Esophagus squamous epithelium (tissue), 5 donors: ENCODE results near the gene SATB1. TPM values are rescaled to one million over a fixed set of nuclear protein-coding genes. Genes with fewer than 3 reads are reported as not detected.

Source experiments
- DNase-seq: peaks from one replicate; lab custom pipeline; 2025; lab: John Stamatoyannopoulos, UW
- H3K27ac ChIP-seq, 4 donors: fragments of 200-600 bp; sonication (generic); one replicate each; pipeline ENCODE4 v1.5.1; 2016 to 2019; ENCODE audit warnings: mild to moderate bottlenecking in 1 of 4
- H3K27me3 ChIP-seq, 4 donors: fragments of 200-600 bp; sonication (generic); 1 replicate in 3 of 4; 2 replicates in 1 of 4; pipeline versions ENCODE4 v1.5.1 to v1.6.0; 2017 to 2021; ENCODE audit warnings: antibody characterized with exemption in 1 of 4
- H3K36me3 ChIP-seq, 3 donors: fragments of 200-600 bp; sonication (generic); one replicate each; pipeline ENCODE4 v1.5.1; 2016 to 2019
- H3K4me1 ChIP-seq, 3 donors: fragments of 200-600 bp; sonication (generic); one replicate each; pipeline ENCODE4 v1.5.1; 2017 to 2019
- H3K4me3 ChIP-seq, 4 donors: fragments of 200-600 bp; sonication (generic); 1 replicate in 3 of 4; 2 replicates in 1 of 4; pipeline ENCODE4 v1.5.1; 2016 to 2019; ENCODE audit warnings: mild to moderate bottlenecking in 2 of 4, moderate library complexity in 1 of 4
- H3K9me3 ChIP-seq, 3 donors: fragments of 200-600 bp; sonication (generic); one replicate each; pipeline ENCODE4 v1.5.1; 2016 to 2019
- POLR2A ChIP-seq, 4 donors: fragments of 450-650 bp; IDR thresholded peaks; one replicate each; pipeline ENCODE4 v1.6.1; 2017; ENCODE audit warnings: antibody characterized with exemption in 4 of 4, mild to moderate bottlenecking in 4 of 4, moderate library complexity in 3 of 4
- WGBS, 2 donors: methylation state at CpG; one replicate each; pipeline ENCODE4 v1.1.5; 2018; 5-methylcytosine and 5-hydroxymethylcytosine counted together
- intact Hi-C: fragments of 100-400 bp; cut with DNase I; formaldehyde crosslinking; loops from one replicate; pipeline ENCODE4 v1.15.0; 2022
- total RNA-seq, 4 donors: library from RNA; depleted of rRNA; stranded (reverse); fragments of >200 nt; gene quantifications; one replicate each; pipeline ENCODE4 v1.1.0, GENCODE V29; 2016
- TF ChIP-seq, protein P1 (sequence below), 6 experiments: fragments of 450-650 bp in 4 of 6; fragments of 200-600 bp in 2 of 6; sonication (generic) in 2 of 6; IDR thresholded peaks; one replicate each; pipeline ENCODE4 v1.5.1; 2016 to 2019; ENCODE audit warnings: antibody characterized with exemption in 6 of 6, mild to moderate bottlenecking in 4 of 6, moderate library complexity in 4 of 6
- donor health status: DM: yes; HTN: yes; CAD: no.

Gene SATB1
- total RNA-seq, 4 donors from 2014 or later = 16.9 to 24.4 (median 20.0) TPM

DNA sequence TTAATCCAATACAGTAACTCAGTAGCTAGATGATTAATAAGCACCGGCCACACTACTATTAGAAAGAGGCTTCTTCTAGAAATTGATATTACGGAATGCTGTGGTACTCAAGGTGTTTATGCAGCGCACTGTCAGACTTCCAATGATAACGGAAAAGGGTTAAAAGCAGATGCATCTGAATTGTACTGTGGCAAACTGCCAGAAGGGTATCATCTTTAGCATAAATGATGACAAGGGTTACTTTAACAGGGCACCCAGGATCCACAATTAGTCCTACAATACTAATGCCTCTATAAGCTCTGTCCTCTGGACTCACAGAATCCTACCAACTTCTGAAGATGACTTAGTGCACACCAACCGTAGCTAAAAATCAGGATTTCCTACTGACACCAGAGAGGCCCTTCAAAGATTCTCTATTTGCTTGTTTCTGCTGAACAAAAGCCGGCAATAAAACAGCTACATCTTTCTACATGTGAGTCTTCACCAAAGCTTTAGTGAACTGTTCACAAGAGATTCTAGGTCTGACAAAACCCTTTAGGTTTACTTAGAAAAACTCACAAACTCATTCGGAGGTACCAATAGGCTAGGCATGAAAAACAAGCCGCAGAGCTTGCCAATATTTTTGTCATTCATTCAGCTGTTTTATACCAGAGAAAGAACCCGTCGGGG is 7.1 kb downstream of the SATB1 start:
- Histone ChIP-seq H3K36me3 (peaks cover 0 to 68% (median 0%) of the 10 kb centered on the region in 3 donors), H3K4me1 (peaks cover 0 to 10% (median 8%) of the 10 kb centered on the region in 3 donors), H3K4me3 (no peak overlapping the region), H3K27ac (no peak overlapping the region), H3K27me3 (no peaks in the 10 kb centered on the region), H3K9me3 (no peaks in the 10 kb centered on the region)
- DNase-seq = no peak
- WGBS, 2 donors = 87 to 91% methylated on average over 9 to 10 of the region's 10 CpGs
- TF ChIP-seq POLR2A (IDR thresholded peaks at IDR 0.05) = no peak
- TF ChIP-seq, protein P1, sequence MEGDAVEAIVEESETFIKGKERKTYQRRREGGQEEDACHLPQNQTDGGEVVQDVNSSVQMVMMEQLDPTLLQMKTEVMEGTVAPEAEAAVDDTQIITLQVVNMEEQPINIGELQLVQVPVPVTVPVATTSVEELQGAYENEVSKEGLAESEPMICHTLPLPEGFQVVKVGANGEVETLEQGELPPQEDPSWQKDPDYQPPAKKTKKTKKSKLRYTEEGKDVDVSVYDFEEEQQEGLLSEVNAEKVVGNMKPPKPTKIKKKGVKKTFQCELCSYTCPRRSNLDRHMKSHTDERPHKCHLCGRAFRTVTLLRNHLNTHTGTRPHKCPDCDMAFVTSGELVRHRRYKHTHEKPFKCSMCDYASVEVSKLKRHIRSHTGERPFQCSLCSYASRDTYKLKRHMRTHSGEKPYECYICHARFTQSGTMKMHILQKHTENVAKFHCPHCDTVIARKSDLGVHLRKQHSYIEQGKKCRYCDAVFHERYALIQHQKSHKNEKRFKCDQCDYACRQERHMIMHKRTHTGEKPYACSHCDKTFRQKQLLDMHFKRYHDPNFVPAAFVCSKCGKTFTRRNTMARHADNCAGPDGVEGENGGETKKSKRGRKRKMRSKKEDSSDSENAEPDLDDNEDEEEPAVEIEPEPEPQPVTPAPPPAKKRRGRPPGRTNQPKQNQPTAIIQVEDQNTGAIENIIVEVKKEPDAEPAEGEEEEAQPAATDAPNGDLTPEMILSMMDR (IDR thresholded peaks at IDR 0.05) = no peak
- intact Hi-C loops = no loop called here

DNA sequence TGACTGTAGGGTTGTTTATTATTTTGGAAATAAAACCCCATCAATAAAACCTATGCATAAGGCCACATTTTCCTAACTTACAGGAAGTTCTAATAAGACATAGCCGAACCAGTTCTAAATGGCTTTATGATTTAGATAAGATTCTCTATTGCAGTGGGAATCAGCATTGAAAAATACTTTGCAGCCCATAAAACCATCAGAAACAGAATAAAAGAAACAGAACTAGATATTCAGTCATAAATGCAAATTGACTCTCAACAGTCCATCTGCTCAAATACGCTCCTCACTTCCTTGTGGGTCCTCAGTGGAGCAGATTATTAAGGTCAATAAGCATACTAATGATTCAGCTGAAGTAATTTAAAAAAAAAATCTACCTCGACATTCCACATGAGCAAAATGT is 8.8 kb downstream of the SATB1 start:
- H3K27me3 ChIP-seq = no peaks in the 10 kb centered on the region
- H3K9me3 ChIP-seq = no peaks in the 10 kb centered on the region
- no peak overlapping the region for H3K27ac ChIP-seq
- intact Hi-C loops = no loop called here
- TF ChIP-seq, protein P1 (IDR thresholded peaks at IDR 0.05) = no peak
- TF ChIP-seq POLR2A (IDR thresholded peaks at IDR 0.05) = no peak
- H3K4me3 ChIP-seq = no peak overlapping the region
- no peaks in the 10 kb centered on the region for H3K4me1 ChIP-seq
- no peak for DNase-seq
- peaks cover 0 to 85% (median 0%) of the 10 kb centered on the region in 3 donors for H3K36me3 ChIP-seq
- WGBS, 2 donors = 72 to 86% methylated on average over 3 of the region's 3 CpGs

DNA sequence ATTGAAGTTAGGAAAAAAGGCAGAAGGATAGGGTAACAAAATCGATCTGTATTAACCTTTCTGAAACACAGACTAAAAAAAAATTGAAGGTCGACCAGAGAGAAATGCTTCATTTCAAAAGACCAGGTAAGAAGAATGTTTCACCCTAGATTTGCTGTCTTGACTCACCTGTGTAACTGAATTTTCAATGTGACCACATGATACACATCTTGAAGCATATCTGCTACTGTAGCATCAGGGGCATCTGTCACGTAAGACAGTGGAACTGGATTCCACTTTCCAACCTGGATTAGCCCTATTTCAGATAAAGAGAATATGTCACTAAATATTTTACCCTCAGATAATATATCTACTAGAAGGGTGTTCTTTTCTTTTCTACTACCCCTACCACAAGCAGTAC is 9.3 kb downstream of the SATB1 start:
- no peaks in the 10 kb centered on the region for H3K27me3 ChIP-seq
- no peak overlapping the region for H3K4me3 ChIP-seq
- no peak for DNase-seq
- H3K36me3 ChIP-seq = peaks cover 0 to 90% (median 0%) of the 10 kb centered on the region in 3 donors
- intact Hi-C loops = no loop called here
- no peak overlapping the region for H3K27ac ChIP-seq
- H3K9me3 ChIP-seq = no peaks in the 10 kb centered on the region
- no peaks in the 10 kb centered on the region for H3K4me1 ChIP-seq
- no peak for TF ChIP-seq POLR2A (IDR thresholded peaks at IDR 0.05)
- TF ChIP-seq, protein P1 (IDR thresholded peaks at IDR 0.05) = no peak
- WGBS, 2 donors = 72 to 80% methylated on average over 3 of the region's 3 CpGs

DNA sequence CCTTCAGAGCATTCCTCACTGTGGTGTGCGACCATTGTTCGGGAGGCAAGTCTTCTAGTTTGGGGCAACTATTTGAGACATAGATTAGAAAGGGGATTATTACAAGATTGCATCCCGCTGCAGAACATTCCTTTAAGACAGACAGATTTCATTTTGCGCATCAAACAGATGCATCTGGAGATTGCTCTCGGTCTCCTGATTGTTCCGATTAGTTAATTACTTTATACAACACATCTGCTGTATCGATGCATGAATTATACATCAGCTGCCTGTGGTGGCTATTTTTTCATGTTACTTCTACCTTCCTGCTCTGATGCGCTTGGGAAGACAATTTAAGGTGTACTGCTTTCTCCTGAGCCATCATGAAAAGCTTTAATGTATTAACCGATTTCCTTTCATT is 10.0 kb downstream of the SATB1 start:
- Histone ChIP-seq H3K27me3 (no peaks in the 10 kb centered on the region), H3K4me1 (no peaks in the 10 kb centered on the region), H3K4me3 (no peak overlapping the region), H3K27ac (no peak overlapping the region), H3K9me3 (no peaks in the 10 kb centered on the region), H3K36me3 (peaks cover 0 to 91% (median 0%) of the 10 kb centered on the region in 3 donors)
- 92 to 97% methylated on average over 9 of the region's 9 CpGs for WGBS, 2 donors
- TF ChIP-seq, protein P1 (IDR thresholded peaks at IDR 0.05) = no peak
- TF ChIP-seq POLR2A (IDR thresholded peaks at IDR 0.05) = no peak
- DNase-seq = no peak
- intact Hi-C loops = no loop called here

DNA sequence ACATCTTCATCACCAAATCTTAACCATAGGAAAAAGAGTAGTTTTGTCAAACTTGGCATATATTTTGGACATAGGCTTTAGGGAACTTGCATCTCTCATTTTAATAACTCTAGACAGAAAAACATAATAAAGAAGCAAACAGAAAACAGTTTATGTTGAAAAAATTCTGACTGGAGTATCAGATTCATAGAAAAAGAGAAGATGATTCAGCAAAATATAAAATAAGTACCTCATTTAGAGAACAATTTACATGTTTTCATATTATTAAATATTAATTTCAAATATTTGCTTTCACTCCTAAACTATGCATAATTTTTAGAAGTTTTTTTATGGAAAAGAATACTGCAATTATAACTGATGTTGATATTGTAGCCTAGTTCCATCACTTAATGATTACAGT is 12.5 kb downstream of the SATB1 start:
- no peaks in the 10 kb centered on the region for H3K9me3 ChIP-seq
- no peaks in the 10 kb centered on the region for H3K4me1 ChIP-seq
- H3K27me3 ChIP-seq = no peaks in the 10 kb centered on the region
- no peak overlapping the region for H3K27ac ChIP-seq
- no peak for TF ChIP-seq POLR2A (IDR thresholded peaks at IDR 0.05)
- TF ChIP-seq, protein P1 (IDR thresholded peaks at IDR 0.05) = no peak
- no peak overlapping the region for H3K4me3 ChIP-seq
- peaks cover 0 to 75% (median 0%) of the 10 kb centered on the region in 3 donors for H3K36me3 ChIP-seq
- intact Hi-C loops = no loop called here
- no peak for DNase-seq
